Gastrocnemius medialis (tissue), 4 donors: ENCODE results near the gene HNF4A. TPM values are rescaled to one million over a fixed set of nuclear protein-coding genes. Genes with fewer than 3 reads are reported as not detected.

ENCODE experiments used
- ATAC-seq, 2 donors: fragments of 150-250 bp; one replicate each; pipeline ENCODE4 v1.9.1; 2016
- DNase-seq, 2 donors: peaks; one replicate each; pipeline ENCODE4 v3.0.0-alpha.2; 2019
- H3K27ac ChIP-seq, 4 donors: fragments of 200-600 bp; sonication (generic); 1 replicate in 1 of 4; 2 replicates in 3 of 4; pipeline ENCODE4 v1.5.1; 2016 to 2018; ENCODE audit warnings: mild to moderate bottlenecking in 2 of 4, moderate library complexity in 1 of 4
- H3K27me3 ChIP-seq, 3 donors: fragments of 200-600 bp; sonication (generic) in 2 of 3; 1 replicate in 1 of 3; 2 replicates in 2 of 3; pipeline versions ENCODE4 v1.5.1 to v1.6.0; 2016 to 2019; ENCODE audit warnings: mild to moderate bottlenecking in 1 of 3, moderate library complexity in 1 of 3
- H3K36me3 ChIP-seq, 2 donors: fragments of 200-600 bp; sonication (generic) in 1 of 2; one replicate each; pipeline ENCODE4 v1.5.1; 2017 to 2018
- H3K4me1 ChIP-seq, 2 donors: fragments of 200-600 bp; sonication (generic) in 1 of 2; one replicate each; pipeline ENCODE4 v1.5.1; 2016 to 2017; ENCODE audit warnings: mild to moderate bottlenecking in 2 of 2
- H3K4me3 ChIP-seq, 4 donors: fragments of 200-600 bp; sonication (generic) in 3 of 4; 1 replicate in 1 of 4; 2 replicates in 3 of 4; pipeline ENCODE4 v1.5.1; 2016 to 2019; ENCODE audit warnings: mild to moderate bottlenecking in 2 of 4
- H3K9me3 ChIP-seq, 3 donors: fragments of 200-600 bp; sonication (generic) in 2 of 3; 1 replicate in 1 of 3; 2 replicates in 2 of 3; pipeline ENCODE4 v1.5.1; 2016 to 2019
- CTCF ChIP-seq, 5 experiments: fragments of 450-650 bp in 3 of 5; fragments of 200-600 bp in 2 of 5; sonication (generic) in 2 of 5; IDR thresholded peaks in 4 of 5; conservative IDR thresholded peaks in 1 of 5; 1 replicate in 4 of 5; 2 replicates in 1 of 5; pipeline ENCODE4 v1.5.1; 2016 to 2019; ENCODE audit warnings: antibody characterized with exemption in 5 of 5, mild to moderate bottlenecking in 3 of 5, moderate library complexity in 3 of 5
- POLR2A ChIP-seq, 2 donors: fragments of 450-650 bp; IDR thresholded peaks; one replicate each; pipeline ENCODE4 v1.6.1; 2017; ENCODE audit warnings: antibody characterized with exemption in 2 of 2, mild to moderate bottlenecking in 2 of 2, moderate library complexity in 2 of 2
- in situ Hi-C, 4 donors: fragments of 200-750 bp; cut with MboI; loops; one replicate each; pipeline versions ENCODE4 v1.15.0 to v1.8.0; 2017; ENCODE audit warnings: low sequenced_read_pairs in 4 of 4
- intact Hi-C: fragments of 100-400 bp; cut with DNase I; formaldehyde crosslinking; loops from one replicate; pipeline ENCODE4 v1.15.1; 2023; ENCODE audit warnings: low total_unique reads
- total RNA-seq, 4 donors: library from RNA; depleted of rRNA; stranded (reverse); fragments of >200 nt; gene quantifications; one replicate each; pipeline versions ENCODE4 v1.1.0 to v1.2.3, GENCODE V29; 2016

HNF4A gene
- total RNA-seq, 4 donors from 2014 or later = 0.29 to 0.83 (median 0.51) TPM; not detected in 1

GRCh38 chr20:44399446-44399845 is 43.9 kb downstream of the HNF4A start:
- TF ChIP-seq POLR2A (IDR thresholded peaks at IDR 0.05) (no peak), CTCF (IDR thresholded peaks at IDR 0.05 in 4 of 5, conservative IDR thresholded peaks at IDR 0.05 in 1 of 5) (no peak)
- Histone ChIP-seq H3K36me3 (no peaks in the 10 kb centered on the region), H3K4me3 (no peak overlapping the region), H3K27me3 (peaks cover 0 to 3% (median 0%) of the 10 kb centered on the region in 3 donors), H3K9me3 (no peaks in the 10 kb centered on the region), H3K27ac (no peak overlapping the region), H3K4me1 (no peaks in the 10 kb centered on the region)
- DNase-seq (no peak), ATAC-seq (no peak)
- intact Hi-C loops = no loop called here
- in situ Hi-C loops = loop anchor here (10.0 to 25.0 kb wide), 3 partner anchors 65 to 213 kb away; no protein-coding TSS in a partner anchor

- TF ChIP-seq CTCF (IDR thresholded peaks at IDR 0.05 in 4 of 5, conservative IDR thresholded peaks at IDR 0.05 in 1 of 5) = no peak
- TF ChIP-seq POLR2A (IDR thresholded peaks at IDR 0.05) = no peak
- Histone ChIP-seq H3K27me3 (peaks cover 0 to 3% (median 0%) of the 10 kb centered on the region in 3 donors), H3K27ac (no peak overlapping the region), H3K4me1 (no peaks in the 10 kb centered on the region), H3K4me3 (no peak overlapping the region), H3K9me3 (no peaks in the 10 kb centered on the region), H3K36me3 (no peaks in the 10 kb centered on the region)
- DNase-seq (no peak), ATAC-seq (no peak)
- in situ Hi-C loops (no loop called here), intact Hi-C loops (no loop called here)
Measured at GRCh38 chr20:44400671-44400969, 45.1 kb downstream of the HNF4A start.

GRCh38 chr20:44400970-44401769 is 45.7 kb downstream of the HNF4A start:
- ATAC-seq = no peak
- TF ChIP-seq CTCF (IDR thresholded peaks at IDR 0.05 in 4 of 5, conservative IDR thresholded peaks at IDR 0.05 in 1 of 5) (no peak), POLR2A (IDR thresholded peaks at IDR 0.05) (no peak)
- no peak for DNase-seq
- Histone ChIP-seq H3K27ac (no peak overlapping the region), H3K4me1 (no peaks in the 10 kb centered on the region), H3K27me3 (peaks cover 0 to 3% (median 0%) of the 10 kb centered on the region in 3 donors), H3K4me3 (no peak overlapping the region), H3K9me3 (no peaks in the 10 kb centered on the region), H3K36me3 (no peaks in the 10 kb centered on the region)
- intact Hi-C loops (no loop called here), in situ Hi-C loops (no loop called here)

- in situ Hi-C loops (no loop called here), intact Hi-C loops (no loop called here)
- DNase-seq (no peak), ATAC-seq (no peak)
- TF ChIP-seq POLR2A (IDR thresholded peaks at IDR 0.05) (no peak), CTCF (IDR thresholded peaks at IDR 0.05 in 4 of 5, conservative IDR thresholded peaks at IDR 0.05 in 1 of 5) (no peak)
- H3K27ac ChIP-seq = no peak overlapping the region
- H3K4me3 ChIP-seq = no peak overlapping the region
- no peaks in the 10 kb centered on the region for H3K4me1 ChIP-seq
- H3K27me3 ChIP-seq = peaks cover 0 to 3% (median 0%) of the 10 kb centered on the region in 3 donors
- no peaks in the 10 kb centered on the region for H3K36me3 ChIP-seq
- no peaks in the 10 kb centered on the region for H3K9me3 ChIP-seq
Measured at GRCh38 chr20:44401770-44402390, 46.4 kb downstream of the HNF4A start.
